ELF-1 (cell line): ENCODE results near the gene HLA-F.

Experiments used
- DNase-seq: peaks from one replicate; pipeline ENCODE4 v3.0.0-alpha.2; 2016; ENCODE audit warnings: low read depth, low spot score

HLA-F gene

DNA sequence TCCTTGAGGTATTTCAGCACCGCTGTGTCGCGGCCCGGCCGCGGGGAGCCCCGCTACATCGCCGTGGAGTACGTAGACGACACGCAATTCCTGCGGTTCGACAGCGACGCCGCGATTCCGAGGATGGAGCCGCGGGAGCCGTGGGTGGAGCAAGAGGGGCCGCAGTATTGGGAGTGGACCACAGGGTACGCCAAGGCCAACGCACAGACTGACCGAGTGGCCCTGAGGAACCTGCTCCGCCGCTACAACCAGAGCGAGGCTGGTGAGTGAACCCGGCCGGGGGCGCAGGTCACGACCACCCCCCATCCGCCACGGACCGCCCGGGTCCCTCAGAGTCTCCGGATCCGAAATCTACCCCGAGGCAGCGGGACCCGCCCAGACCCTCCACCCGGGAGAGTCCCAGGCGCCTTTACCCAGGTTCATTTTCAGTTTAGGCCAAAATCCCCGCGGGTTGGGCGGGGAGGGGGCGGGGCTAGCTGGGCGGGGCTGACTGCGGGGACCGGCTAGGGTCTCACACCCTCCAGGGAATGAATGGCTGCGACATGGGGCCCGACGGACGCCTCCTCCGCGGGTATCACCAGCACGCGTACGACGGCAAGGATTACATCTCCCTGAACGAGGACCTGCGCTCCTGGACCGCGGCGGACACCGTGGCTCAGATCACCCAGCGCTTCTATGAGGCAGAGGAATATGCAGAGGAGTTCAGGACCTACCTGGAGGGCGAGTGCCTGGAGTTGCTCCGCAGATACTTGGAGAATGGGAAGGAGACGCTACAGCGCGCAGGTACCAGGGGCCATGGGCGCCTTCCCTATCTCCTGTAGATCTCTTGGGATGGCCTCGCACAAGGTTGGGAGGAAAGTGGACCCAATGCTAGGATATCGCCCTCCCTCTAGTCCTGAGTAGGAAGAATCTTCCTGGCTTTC, 693 bp downstream of the HLA-F start:
- peak; percentile 52 for DNase-seq

DNA sequence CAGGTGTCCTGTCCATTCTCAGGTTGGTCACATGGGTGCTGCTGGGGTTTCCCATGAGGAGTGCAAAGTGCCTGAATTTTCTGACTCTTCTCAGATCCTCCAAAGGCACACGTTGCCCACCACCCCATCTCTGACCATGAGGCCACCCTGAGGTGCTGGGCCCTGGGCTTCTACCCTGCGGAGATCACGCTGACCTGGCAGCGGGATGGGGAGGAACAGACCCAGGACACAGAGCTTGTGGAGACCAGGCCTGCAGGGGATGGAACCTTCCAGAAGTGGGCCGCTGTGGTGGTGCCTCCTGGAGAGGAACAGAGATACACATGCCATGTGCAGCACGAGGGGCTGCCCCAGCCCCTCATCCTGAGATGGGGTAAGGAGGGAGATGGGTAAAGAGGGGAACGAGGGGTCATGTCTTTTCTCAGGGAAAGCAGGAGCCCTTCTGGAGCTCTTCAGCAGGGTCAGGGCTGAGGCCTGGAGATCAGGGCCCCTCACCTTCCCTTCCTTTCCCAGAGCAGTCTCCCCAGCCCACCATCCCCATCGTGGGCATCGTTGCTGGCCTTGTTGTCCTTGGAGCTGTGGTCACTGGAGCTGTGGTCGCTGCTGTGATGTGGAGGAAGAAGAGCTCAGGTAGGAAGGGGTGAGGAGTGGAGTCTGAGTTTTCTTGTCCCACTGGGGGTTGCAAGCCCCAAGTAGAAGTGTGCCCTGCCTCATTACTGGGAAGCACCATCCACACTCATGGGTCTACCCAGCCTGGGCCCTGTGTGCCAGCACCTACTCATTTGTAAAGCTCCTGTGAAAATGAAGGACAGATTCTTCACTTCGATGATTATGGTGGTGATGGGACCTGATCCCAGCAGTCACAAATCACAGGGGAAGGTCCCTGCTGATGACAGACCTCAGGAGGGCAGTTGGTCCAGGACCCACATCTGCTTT, 2.0 kb downstream of the HLA-F start:
- DNase-seq = no peak

DNA sequence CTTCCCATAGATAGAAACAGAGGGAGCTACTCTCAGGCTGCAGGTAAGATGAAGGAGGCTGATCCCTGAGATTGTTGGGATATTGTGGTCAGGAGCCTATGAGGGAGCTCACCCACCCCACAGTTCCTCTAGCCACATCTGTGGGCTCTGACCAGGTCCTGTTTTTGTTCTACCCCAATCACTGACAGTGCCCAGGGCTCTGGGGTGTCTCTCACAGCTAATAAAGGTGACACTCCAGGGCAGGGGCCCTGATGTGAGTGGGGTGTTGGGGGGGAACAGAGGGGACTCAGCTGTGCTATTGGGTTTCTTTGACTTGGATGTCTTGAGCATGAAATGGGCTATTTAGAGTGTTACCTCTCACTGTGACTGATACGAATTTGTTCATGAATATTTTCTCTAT, 2.8 kb downstream of the HLA-F start:
- DNase-seq = no peak

DNA sequence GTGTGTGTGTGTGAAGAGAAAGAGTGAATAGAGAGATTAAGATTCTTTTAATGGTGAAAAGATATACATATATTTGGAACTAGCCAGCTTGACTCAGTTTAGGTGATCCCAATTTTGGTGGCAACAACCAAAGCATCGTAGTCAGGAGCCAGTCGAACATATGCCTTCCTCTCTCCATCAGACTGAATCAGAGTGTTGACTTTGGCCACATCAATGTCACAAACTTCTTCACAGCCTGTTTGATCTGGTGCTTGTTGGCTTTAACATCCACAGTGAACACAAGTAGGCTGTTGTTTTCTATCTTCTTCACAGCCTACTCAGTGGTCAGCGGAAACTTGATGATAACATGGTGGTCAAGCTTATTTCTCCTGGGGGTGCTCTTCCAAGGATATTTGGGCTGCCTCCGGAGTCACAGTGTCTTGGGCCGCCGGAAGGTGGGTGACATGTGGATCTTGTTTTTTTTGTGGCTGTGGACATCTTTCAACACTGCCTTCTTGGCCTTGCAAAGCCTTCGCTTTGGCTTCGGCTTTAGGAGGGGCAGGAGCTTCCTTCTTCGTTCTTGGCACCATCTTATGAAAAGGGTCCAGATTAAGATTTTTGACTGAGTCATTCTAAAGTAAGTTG, 3.4 kb downstream of the HLA-F start:
- DNase-seq = no peak

GRCh38 chr6:29727637-29728036, 4.4 kb downstream of the HLA-F start:
- DNase-seq = no peak

- no peak for DNase-seq
These were observed 5.1 kb downstream of the HLA-F start for GRCh38 chr6:29728173-29728874.

- DNase-seq = no peak
These were observed 5.6 kb downstream of the HLA-F start for GRCh38 chr6:29728875-29729270.

GRCh38 chr6:29729774-29730328, 6.6 kb downstream of the HLA-F start:
- DNase-seq = no peak

- DNase-seq = no peak
These were observed 7.4 kb downstream of the HLA-F start for GRCh38 chr6:29730575-29731126.

- DNase-seq = no peak
These were observed 8.0 kb downstream of the HLA-F start for GRCh38 chr6:29731281-29731680.

DNA sequence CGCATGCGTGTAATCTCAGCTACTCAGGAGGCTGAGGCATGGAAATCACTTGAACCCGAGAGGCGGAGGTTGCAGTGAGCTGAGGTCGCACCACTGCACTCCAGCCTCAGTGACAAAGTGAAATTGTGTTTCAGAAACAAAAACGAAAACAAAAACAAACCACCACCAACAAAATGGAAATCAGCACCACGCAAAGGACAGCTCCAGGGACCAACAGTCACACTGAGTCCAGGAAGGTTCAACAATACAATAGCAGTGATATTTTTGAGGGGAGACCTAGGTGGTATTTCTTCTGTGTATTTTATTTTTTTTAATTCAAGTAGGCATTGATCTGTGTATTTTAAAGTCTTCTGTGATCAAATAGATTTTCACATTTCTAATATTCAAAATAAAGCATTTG, 9.8 kb downstream of the HLA-F start:
- DNase-seq = no peak

GRCh38 chr6:29734046-29735018, 11.1 kb downstream of the HLA-F start:
- no peak for DNase-seq

- DNase-seq = no peak
These were observed 13.3 kb downstream of the HLA-F start for GRCh38 chr6:29736563-29736962.

DNA sequence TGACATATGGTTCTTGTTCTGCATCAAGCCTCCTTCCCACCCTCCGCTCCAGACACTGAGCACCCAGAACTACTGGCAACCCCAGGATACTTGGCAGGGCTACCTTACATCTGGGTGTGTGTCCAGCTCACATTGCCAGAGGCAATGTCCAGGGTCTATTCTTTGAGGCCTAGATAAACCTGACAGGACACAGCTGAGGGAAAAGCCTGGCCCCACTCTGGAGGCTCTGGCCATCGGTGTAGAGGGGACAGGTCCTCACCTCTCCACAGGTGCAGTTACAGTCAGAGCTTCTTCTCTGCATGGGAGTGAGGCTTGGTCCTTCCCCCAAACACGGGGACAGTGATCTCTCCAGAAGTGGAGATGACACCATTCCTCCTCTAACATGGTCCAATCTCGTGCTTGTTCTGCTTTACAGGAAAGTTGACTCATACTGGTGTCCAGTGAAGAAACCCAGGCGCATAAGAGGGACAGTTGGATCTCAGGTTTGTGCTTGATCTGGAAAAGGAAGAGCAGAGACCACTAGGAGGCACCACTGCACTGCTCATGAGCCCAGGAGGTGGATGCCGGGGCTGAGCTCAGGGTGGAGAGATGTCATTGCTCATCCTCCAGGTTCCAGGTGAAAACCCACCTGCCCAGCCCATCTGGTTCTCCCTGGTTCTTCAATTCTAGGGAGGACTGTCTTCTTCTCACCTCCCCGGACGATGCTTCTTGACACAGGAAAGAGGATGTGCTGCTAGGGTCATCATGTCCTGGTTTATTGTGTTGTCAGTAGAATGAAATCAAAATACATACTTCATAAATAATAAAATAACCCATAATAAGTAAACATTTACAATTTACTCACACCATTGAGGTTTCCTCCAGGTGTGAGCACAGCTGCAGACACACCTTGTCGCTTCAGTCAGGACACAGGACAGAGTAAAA, 14.7 kb downstream of the HLA-F start:
- DNase-seq = peak; percentile 86

DNA sequence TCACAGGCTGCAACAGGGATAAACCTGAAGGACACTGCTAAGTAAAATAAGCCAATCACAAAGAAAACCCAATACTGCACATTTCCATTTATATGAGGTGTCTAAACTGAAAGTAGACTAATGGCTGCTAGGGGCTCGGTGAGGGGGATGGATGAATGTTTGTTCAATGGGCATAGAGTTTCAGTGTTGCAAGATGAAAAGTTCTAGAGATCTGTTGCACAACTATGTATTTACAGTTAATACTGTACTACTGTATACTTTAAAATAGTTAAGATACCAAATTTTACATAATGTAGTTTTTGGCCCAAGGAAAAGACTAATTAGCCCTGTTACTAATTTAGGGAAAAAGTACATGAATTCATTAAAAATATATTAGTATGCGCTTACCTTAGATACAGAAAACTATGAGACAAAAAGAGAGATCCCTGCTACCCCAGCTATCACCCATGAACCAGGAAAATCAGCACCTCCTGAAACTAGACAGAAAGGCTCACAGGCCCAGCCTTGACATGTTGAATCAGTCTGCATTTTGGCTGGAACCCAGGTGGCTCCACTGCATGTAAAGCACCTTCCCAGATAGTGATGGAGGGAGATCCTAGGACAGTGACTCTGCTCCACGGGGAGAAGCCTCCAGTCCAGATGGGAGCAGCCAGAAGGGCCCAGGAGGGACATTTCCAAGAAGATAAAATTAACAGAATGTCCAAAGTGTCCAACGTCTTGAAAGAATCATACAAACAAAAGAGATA, 16.1 kb downstream of the HLA-F start:
- DNase-seq = no peak

DNA sequence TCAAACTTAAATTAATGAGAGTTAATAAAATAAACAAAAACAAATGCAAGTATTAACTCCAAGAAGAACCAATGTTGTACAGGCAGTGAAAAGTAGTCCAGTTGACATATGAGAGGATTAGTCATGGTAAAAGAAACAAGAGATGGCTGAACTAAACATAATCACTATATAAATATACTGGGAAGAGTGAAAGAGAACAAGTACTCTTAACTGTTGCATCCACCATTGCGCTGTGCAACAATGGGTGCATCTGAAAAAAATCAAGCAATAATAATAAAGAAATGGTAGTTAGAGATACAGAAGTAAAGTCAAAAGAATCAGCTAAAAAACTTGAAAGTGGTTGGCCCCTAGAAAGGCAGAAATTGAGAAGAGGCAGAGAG, 16.6 kb downstream of the HLA-F start:
- no peak for DNase-seq

GRCh38 chr6:29741592-29741991, 18.4 kb downstream of the HLA-F start:
- DNase-seq = no peak

DNA sequence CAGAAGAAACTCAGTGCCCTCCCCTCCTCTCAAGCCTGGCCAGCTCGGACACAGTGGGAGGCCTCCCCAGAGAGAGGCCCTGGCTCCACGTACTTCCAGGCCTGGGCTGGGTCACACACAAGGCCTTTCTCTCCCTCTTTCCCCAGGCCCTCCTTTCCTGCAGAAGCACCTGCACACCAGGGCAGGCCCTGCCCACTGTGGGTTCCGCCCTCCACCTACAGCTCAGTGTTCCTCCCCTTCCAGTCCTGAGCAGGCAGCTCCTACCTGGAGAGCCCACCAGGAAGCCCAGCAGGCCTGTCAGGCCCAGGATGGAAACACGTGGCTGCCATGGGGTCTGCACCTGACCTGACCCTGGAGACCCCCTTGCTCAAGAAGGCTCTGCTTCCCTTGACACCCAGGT, 18.9 kb downstream of the HLA-F start:
- no peak for DNase-seq
